OCI-LY1 (cell line): ENCODE results near the gene HACL1.
"Not testable (repeated sequence)": the region's sequence is repeated elsewhere in the genome, so short reads cannot be mapped to it uniquely, and the experiment has no call there.

ENCODE experiments used
- H2AFZ ChIP-seq: fragments of 200-600 bp; sonication (generic), shearing (Covaris generic); 2 replicates; pipeline ENCODE4 v1.6.0; 2014; ENCODE audit warnings: antibody characterized with exemption, mild to moderate bottlenecking, low read length
- H3F3A ChIP-seq: fragments of 200-600 bp; sonication (generic), shearing (Covaris generic); 2 replicates; pipeline ENCODE4 v1.6.0; 2014; ENCODE audit warnings: mild to moderate bottlenecking, antibody characterized with exemption, low read length, moderate library complexity; ENCODE audit not compliant: insufficient read depth
- H3K27ac ChIP-seq: fragments of 200-600 bp; sonication (generic); 2 replicates; pipeline ENCODE4 v1.5.1; 2014; ENCODE audit warnings: low read length, mixed run types, mild to moderate bottlenecking, low read depth; ENCODE audit not compliant: poor library complexity, severe bottlenecking
- H3K27me3 ChIP-seq: fragments of 200-600 bp; sonication (generic); 2 replicates; pipeline ENCODE4 v1.6.0; 2014; ENCODE audit warnings: antibody characterized with exemption, mild to moderate bottlenecking, low read length, moderate library complexity; ENCODE audit not compliant: insufficient read depth
- H3K36me3 ChIP-seq: fragments of 200-600 bp; sonication (generic); 2 replicates; pipeline ENCODE4 v1.6.1; 2014; ENCODE audit warnings: mild to moderate bottlenecking, antibody characterized with exemption, low read length, moderate library complexity, mixed read lengths; ENCODE audit not compliant: insufficient read depth
- H3K4me1 ChIP-seq: fragments of 200-600 bp; sonication (generic); 2 replicates; pipeline ENCODE4 v1.5.1; 2014; ENCODE audit warnings: mild to moderate bottlenecking, low read length, moderate library complexity; ENCODE audit not compliant: insufficient read depth, severe bottlenecking
- H3K4me2 ChIP-seq: fragments of 200-600 bp; sonication (generic), shearing (Covaris generic); 2 replicates; pipeline ENCODE4 v1.6.1; 2014; ENCODE audit warnings: low read length
- H3K4me3 ChIP-seq: fragments of 200-600 bp; sonication (generic); 2 replicates; pipeline ENCODE4 v1.5.1; 2014; ENCODE audit warnings: low read length, low read depth, mild to moderate bottlenecking, mixed read lengths; ENCODE audit not compliant: poor library complexity, severe bottlenecking
- H3K79me2 ChIP-seq: fragments of 200-600 bp; shearing (Covaris generic); 2 replicates; pipeline ENCODE4 v1.6.1; 2016; ENCODE audit warnings: mixed run types, low read length, mixed read lengths; ENCODE audit not compliant: insufficient read depth
- H3K9ac ChIP-seq: fragments of 200-600 bp; sonication (generic), shearing (Covaris generic); 2 replicates; pipeline ENCODE4 v1.6.1; 2014; ENCODE audit warnings: mild to moderate bottlenecking, low read length, mixed read lengths
- H3K9me2 ChIP-seq: fragments of 200-600 bp; sonication (generic), shearing (Covaris generic); 2 replicates; pipeline ENCODE4 v1.6.1; 2014; ENCODE audit warnings: low read depth, mild to moderate bottlenecking, low read length, mixed read lengths
- H3K9me3 ChIP-seq: fragments of 200-600 bp; shearing (Covaris generic); 2 replicates; pipeline ENCODE4 v1.6.1; 2014; ENCODE audit warnings: low read length, mixed read lengths
- H4K20me1 ChIP-seq: fragments of 200-600 bp; sonication (generic), shearing (Covaris generic); 2 replicates; pipeline ENCODE4 v1.6.0; 2016; ENCODE audit warnings: mild to moderate bottlenecking, low read length; ENCODE audit not compliant: insufficient read depth
- CTCF ChIP-seq: fragments of 200-600 bp; sonication (generic), shearing (Covaris generic); IDR thresholded peaks from 2 replicates; pipeline ENCODE4 v1.5.1; 2017; ENCODE audit warnings: mild to moderate bottlenecking, antibody characterized with exemption, low read length, moderate library complexity, mixed read lengths
- EZH2 ChIP-seq: fragments of 200-600 bp; sonication (generic), shearing (Covaris generic); IDR thresholded peaks from 2 replicates; pipeline ENCODE4 v1.8.0; 2017; ENCODE audit warnings: borderline replicate concordance, mixed run types, mild to moderate bottlenecking, antibody characterized with exemption, low read length, moderate library complexity, mixed read lengths

Gene HACL1

GRCh38 chr3:15536856-15537255, 64.5 kb downstream of the HACL1 start:
- no peaks in the 10 kb centered on the region for H3K9me2 ChIP-seq
- H3K27ac ChIP-seq: no peak overlapping the region
- no peaks in the 10 kb centered on the region for H3F3A ChIP-seq
- H3K9me3 ChIP-seq: no peaks in the 10 kb centered on the region
- H3K4me1 ChIP-seq: no peaks in the 10 kb centered on the region
- no peaks in the 10 kb centered on the region for H3K79me2 ChIP-seq
- no peak overlapping the region for H3K4me3 ChIP-seq
- no peaks in the 10 kb centered on the region for H3K36me3 ChIP-seq
- no peaks in the 10 kb centered on the region for H4K20me1 ChIP-seq
- H3K27me3 ChIP-seq: no peaks in the 10 kb centered on the region
- TF ChIP-seq EZH2: no peak
- no peak for TF ChIP-seq CTCF
- no peak overlapping the region for H2AFZ ChIP-seq
- H3K4me2 ChIP-seq: no peak overlapping the region
- no peak overlapping the region for H3K9ac ChIP-seq

- no peaks in the 10 kb centered on the region for H3K9me3 ChIP-seq
- no peaks in the 10 kb centered on the region for H3K79me2 ChIP-seq
- H3K27me3 ChIP-seq: no peaks in the 10 kb centered on the region
- H3K9me2 ChIP-seq: no peaks in the 10 kb centered on the region
- no peak overlapping the region for H3K27ac ChIP-seq
- H4K20me1 ChIP-seq: no peaks in the 10 kb centered on the region
- H3K4me2 ChIP-seq: no peak overlapping the region
- no peak overlapping the region for H3K4me3 ChIP-seq
- H3K4me1 ChIP-seq: no peaks in the 10 kb centered on the region
- H3F3A ChIP-seq: no peaks in the 10 kb centered on the region
- H2AFZ ChIP-seq: no peak overlapping the region
- H3K36me3 ChIP-seq: no peaks in the 10 kb centered on the region
- TF ChIP-seq EZH2: no peak
- no peak for TF ChIP-seq CTCF
- H3K9ac ChIP-seq: no peak overlapping the region
Observed at GRCh38 chr3:15535732-15536131, 65.6 kb downstream of the HACL1 start.

GRCh38 chr3:15532614-15533013, 68.8 kb downstream of the HACL1 start:
- H3K9me3 ChIP-seq, H4K20me1 ChIP-seq, H3F3A ChIP-seq, H3K9ac ChIP-seq, H3K4me1 ChIP-seq, H3K36me3 ChIP-seq, H3K4me2 ChIP-seq, H2AFZ ChIP-seq, H3K4me3 ChIP-seq, H3K79me2 ChIP-seq, H3K27ac ChIP-seq, H3K27me3 ChIP-seq, H3K9me2 ChIP-seq: not testable (repeated sequence)

- Histone ChIP-seq H3K4me3 (no peak overlapping the region), H3K9ac (no peak overlapping the region), H3K79me2 (no peaks in the 10 kb centered on the region), H3K9me3 (no peaks in the 10 kb centered on the region), H2AFZ (no peak overlapping the region), H3K27ac (no peak overlapping the region), H3K4me1 (no peaks in the 10 kb centered on the region), H3F3A (no peaks in the 10 kb centered on the region), H3K27me3 (no peaks in the 10 kb centered on the region), H3K4me2 (no peak overlapping the region), H3K9me2 (no peaks in the 10 kb centered on the region), H4K20me1 (no peaks in the 10 kb centered on the region), H3K36me3 (no peaks in the 10 kb centered on the region)
- TF ChIP-seq CTCF (no peak), EZH2 (no peak)
Observed at GRCh38 chr3:15531346-15531745, 70.0 kb downstream of the HACL1 start.
